Stimulated activated naive CD4-positive, alpha-beta T cell treated with Interleukin-2 at 50 U/mL for 16 hours (primary cell): ENCODE results near the gene RITA1.
"Not testable (repeated sequence)": the region's sequence is repeated elsewhere in the genome, so short reads cannot be mapped to it uniquely, and the experiment has no call there.

Experiments
- DNase-seq: peaks from one replicate; lab custom pipeline; 2025; lab: John Stamatoyannopoulos, UW

Gene RITA1

DNA sequence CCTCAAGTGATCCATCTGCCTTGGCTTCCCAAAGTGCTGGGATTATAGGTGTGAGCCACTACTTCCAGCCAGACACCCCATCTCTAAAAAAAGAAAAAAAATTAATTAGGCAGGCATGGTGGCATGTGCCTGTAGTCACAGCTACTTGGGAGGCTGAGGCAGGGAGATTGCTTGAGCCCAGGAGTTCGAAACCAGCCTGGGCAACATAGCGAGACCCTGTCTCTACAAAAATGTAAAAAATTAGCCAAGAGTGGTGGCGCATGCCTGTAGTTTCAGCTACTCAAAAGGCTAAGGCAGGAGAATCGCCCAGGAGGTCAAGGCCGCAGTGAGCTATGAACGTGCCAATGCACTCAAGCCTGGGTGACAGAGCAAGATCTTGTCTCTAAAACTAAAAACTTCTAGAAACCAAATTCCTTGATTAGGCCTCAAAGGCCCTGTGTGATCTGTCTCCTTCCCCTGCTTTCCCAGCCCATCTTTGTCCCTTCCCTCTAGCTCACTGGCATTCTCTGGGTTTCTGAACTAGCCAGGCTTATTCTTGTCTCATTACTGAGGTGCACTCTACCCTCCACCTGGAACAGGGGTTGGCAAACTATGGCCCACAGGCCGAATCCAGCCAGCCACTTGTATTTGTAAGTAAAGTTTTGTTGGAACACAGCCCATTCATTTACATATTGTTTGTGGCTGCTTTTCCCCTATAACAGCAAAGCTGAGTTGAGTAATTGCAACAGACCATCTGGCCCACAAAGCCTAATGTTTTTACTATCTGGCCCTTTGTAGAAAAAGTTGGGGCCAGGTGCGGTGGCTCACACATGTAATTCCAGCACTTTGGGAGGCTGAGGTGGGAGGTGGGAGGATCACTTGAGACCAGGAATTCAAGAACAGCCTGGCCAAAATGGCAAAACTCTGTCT, 18.6 kb downstream of the RITA1 start:
- no peak for DNase-seq

DNA sequence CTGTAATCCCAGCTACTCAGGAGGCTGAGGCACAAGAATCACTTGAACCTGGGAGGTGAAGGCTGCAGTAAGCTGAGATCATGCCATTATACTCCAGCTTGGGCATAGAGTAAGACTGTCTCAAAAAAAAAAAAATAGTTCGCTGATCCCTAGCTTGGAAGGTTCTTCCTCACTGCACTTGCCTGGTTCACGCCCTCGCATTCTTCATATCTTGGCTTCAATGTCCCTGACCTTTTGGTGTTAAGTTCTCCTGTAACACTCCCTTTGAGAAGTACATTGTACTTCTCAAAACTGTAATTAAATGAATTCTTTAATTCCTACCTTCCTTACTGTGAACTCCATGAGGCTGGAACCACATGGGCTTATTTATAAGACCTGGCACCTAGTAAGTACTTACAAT, 19.3 kb downstream of the RITA1 start:
- no peak for DNase-seq

DNA sequence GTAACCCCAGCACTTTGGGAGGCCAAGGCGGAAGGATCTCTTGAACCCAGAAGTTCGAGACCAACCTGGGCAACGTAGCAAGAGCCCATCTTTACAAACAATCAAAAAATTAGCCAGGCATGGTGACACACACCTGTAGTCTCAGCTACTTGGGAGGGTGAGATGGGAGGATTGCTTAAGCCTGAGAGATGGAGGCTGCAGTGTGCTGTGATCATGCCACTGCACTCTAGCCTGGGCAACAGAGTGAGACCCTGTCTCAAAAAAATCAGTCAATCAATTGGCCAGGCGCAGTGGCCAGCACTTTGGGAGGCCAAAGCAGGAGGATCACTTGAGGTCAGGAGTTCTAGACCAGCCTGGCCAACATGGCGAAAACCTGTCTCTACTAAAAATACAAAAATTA, 21.3 kb downstream of the RITA1 start:
- not testable (repeated sequence) for DNase-seq

DNA sequence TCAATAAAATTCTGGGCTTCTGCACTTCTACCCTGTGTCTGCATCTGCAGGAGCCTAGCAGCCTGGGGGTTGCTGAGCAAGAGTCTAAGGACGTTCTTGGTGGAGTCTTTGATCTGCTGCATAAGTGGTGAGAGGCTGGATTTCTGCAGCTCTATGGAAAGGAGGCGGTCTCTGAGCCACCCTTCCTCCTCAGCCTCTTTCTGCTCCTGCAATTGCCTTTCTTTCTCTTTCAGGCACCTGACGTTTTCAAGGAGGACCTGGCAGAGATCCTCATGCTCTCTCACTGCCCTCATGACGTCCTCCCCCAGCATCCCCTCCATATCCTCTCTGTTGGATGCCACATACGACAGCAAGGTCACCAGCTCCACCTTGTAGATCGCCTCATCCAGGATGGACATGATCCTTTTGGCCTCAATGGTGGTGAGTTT, 22.1 kb downstream of the RITA1 start:
- DNase-seq: no peak

DNA sequence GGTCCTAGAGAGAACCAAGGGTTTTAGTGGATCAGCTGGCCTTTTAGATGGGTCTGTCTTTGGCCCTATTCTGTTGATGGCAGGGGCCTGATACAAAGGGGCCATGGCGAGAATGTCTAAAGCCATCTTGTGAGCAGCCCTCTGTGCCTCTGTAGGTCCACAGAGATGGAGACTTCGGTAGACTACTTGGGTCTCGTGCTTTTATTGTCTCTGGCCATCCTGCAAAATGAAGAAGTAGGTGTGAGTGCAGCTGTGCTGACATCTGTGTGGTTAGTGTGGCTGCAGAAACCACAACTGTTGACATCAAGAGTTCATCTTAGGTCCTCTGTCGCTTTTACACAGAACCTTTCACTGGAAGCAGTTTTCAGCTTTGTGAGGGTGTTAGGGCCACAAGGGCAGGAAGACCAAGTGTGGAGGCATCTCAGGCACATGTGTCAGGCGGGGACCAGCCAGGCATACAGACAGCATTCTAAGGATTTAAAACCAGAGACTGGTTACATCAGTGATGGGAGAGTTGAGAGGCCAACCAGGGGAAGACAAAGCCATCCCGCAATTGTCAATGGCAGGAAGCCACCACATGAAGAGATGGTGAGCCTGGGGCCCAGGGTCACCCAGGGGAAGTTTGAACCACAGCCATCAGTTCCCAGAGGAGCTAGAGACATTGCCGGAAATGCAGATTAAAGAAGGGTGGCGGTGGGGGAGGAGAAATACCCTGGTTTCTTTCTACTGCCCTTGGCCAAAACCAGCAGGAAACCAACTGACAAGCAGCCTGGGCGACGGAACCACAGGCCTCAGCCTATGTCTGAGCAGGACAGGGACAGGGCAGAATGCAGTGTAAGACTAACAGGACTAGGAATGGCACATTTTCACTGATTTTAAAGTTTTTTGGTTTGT, 22.8 kb downstream of the RITA1 start:
- peak; percentile 13 for DNase-seq

DNA sequence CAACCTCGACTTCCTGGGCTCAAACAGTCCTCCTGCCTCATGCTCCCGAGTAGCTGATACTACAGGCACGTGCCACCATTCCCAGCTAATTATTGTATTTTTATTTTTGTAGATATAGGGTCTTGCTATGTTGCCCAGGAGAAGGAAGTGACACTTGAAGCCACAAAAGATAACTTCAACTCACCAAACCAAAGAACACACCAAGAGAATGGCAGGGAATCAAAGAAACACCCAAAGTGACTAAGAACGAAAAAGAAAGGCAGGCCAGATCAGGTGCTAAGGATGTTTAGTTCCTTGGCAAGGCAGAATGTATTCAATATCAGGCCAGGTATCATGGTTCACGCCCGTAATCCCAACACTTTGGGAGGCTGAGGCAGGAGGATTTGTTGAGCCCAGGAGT, 25.6 kb downstream of the RITA1 start:
- DNase-seq: no peak

DNA sequence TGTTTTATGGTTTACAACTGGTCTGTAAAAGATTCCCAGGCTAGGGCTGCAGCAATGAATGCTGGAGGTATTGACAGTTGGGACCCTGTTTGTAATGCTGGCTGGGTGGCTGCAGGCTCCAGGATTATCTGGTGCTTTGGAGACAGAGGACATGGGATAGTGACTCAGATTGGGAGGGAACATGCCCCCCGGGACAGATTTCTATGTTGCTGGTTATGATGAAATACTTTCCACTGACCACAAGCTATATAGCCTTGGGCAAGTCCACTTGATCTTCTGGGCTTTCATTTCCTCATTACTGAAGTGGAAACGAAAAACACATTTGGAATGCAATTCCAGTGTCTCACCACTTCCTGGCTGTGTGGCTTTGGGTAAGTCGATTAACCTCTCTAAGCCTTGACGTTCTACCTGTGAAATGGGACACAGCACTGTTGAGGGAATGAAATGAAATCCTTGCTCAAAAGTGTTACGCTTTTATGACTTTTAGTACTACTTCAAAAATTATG, 29.4 kb downstream of the RITA1 start:
- no peak for DNase-seq

DNA sequence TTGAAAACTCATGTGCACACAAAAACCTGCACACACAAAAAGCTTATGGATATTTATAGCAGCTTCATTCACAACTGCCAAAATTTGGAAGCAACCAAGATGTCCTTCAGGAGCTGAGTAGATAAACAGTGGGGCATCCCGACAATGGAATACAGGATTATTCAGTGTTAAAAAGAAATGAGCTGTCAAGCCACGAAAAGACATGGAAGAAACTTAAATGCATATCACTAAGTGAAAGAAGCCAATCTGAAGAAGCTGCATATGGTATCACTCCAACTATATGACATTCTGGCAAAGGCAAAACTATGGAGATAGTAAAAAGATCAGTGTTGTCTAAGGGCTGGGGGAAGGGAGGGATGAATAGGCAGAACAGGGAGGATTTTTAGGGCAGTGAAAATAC, 30.5 kb downstream of the RITA1 start:
- no peak for DNase-seq

DNA sequence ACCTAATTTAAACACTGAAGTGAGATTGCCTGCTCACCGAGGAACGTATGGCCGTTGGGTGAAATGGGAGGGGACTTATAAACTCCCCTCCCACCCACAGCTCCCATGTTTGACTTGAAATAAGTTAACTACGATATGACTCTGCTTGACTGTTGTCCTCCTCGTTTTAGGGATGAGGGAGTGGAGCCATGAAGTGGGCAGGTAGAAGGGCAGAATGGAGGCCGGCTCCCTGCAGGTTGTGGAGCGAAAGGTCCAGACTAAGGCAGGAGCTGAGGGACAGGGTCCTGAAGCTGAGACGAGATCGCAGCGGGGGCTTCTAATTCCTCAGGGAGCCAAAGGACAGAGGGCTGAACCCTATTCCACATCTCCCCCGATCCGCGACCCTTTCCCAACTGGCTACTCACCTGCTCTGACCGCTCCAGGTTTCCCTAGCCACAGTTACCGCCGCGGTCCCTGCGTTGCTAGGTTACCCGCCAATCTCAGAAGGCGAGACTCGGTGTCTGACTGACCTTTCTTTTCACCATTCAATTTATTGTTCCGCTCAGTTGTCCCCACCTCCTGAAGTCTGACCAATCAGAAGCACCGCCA, 35.2 kb downstream of the RITA1 start:
- DNase-seq: no peak

DNA sequence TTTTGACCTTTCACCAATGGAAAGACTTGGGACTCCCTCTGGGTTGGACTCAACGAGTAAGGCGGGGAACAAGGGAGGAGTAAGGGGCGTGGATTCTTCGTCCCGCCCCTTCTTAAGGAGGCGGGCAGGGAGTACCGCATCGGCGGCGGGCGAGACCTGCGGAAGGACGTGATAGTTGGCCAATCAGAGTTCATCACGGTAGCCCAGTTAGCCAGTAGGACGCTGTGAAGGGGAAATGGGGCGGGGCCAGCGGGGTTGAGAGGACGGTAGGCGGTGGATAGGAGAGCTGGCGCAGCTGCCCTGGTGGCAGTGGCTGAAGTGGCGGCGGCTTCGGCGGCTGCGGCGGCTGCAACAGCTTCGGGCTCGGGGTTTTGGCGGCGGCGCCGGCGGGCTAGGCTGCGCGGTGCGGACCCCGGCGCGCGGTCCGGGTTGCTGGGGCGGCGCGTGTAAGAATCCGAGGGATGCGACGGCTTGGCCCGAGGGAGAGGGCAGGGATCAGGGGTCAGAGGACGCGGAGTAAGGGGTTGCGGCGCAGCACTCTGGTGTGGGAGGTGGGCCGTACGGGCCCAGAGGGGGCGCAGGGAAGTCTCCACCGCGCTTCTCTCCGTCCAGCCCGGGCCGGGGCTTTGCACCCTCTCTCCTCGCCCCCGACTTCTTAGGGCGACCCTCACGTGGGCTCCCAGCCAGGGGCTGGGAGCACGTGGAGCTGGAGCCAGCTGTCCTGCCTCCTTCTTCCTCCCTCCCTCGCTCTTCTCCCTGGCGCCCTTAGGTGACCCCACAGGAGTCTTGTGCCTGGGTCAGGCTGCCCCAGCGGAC, 35.9 kb downstream of the RITA1 start, which contains the start of gene TPCN1:
Gene TPCN1, plus strand, starts transcription at position 284 of the 816 bp plus-strand sequence. CDS start 5,389 bp downstream, outside the sequence.
- peak; percentile 100 for DNase-seq

DNA sequence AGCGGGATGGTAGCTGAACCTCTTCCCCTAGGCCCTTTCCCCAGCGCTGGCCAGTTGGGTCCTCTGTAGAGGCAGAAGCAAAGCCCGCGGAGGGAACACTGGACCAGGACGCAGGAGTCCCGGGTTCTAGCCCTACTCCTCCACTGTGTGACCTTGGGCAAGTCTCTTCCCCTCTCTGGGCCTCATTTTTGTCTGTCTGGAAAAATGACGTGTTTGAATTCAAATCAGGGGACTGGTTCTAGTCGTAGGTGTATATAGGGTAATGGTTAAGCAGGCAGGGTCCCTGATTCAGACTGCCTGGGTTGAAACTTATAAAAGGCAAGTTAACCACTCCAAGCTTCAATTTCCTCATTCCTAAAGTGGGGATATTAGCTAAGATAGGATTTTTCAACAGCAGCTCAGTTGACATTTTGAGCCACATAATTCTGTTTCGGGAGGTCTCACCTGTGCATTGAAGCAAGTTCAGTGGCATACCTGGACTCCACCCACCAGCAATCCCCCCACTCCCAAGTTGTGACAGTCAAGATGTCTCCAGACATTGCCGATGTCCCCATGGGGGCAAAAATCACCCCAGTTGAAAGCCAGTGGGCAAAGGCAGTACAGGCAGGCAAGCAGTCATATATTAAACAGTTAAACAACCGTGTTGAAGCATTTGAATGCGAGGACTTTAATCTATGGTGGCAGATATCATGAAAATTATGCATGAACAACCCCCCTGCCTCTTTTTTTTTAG, 36.6 kb downstream of the RITA1 start:
- DNase-seq: no peak

DNA sequence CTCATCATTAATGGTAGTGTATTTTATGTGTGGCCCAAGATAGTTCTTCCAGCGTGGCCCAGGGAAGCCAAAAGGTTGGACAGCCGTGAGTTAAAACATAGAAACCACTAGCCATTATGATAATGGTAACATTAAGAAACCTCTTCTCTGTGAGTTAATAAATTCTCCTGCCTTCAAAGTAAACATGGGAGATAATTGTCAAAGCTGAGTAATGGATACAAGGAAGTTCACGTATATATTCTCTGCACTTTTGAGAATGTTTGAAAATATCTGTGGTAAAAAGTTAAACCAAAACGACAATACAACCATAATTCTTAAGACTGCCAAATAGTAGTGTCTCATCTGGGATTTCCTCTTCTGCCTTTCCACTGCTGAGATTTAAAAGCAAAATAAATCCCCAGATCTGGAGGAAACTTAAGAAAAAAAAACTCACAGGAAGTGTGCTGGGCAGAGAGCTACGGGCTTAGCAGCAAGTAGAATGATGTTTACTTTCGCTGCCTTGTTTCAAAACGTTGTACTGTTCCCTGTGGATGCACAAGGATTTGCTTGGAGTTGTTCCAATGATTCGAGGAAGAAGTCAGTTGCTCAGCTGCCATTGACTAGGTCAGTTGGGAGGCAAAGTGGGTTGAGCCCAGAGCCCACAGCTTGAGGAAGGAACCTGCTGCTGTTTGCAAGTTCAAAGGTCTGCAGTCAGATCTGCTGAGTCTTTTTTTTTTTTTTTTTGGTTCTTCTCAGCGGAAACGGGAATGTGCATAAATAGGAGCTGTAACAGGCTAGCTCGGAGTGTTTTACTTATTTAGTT, 37.4 kb downstream of the RITA1 start:
- DNase-seq: no peak

DNA sequence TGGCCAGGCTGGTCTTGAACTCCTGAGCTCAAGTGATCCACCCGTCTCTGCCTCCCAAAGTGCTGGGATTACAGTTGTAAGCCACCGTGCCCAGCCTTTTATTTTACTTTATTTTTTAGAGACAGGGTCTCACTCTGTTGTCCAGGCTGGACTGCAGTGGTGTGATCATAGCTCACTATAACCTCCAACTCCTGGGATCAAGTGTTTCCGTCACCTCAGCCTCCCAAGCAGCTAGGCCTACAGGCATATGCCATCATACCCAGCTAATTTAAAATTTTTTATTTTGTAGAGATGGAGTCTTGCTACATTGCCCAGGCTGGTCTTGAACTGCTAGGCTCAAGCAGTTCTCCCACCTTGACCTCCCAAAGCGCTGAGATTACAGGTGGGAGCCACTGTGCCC, 39.4 kb downstream of the RITA1 start:
- no peak for DNase-seq

DNA sequence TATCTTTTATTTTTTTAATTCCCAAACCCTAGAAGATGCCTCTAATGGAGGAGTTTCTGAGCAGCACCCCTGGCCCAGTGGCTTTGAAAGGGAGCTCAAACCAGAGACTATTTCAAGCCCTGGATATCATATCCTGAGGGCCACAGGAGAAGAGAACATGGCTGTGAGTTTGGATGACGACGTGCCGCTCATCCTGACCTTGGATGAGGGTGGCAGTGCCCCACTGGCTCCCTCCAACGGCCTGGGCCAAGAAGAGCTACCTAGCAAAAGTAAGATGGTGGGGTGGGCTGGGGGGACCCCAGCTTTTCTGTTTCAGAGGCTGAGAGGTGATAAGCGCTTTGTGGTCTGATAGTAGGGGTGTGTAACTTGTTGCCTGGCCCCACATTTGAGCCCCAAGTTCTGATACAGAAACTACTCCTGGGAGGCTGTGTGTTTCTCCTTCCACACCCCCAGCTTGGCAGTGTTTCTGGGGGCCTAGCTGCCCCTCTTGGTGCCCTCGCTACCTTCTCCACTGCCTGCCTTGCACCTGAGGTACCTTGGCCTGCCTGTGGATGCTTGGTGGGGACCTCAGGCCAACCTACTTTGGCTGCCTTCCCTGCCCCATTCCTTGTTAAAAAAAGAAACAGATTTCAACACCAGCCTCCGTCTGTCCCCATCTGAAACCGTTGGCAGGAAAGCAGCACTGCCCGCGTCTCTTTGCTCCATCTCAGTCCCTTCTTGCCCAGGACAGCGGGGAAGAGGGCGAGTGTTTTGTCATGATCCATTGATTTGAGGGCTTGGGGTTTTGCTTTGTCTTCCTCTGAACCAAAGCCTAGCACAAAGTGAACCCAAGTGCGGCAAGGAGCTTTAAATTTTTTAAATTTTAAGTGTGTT, 41.4 kb downstream of the RITA1 start:
- DNase-seq: no peak

DNA sequence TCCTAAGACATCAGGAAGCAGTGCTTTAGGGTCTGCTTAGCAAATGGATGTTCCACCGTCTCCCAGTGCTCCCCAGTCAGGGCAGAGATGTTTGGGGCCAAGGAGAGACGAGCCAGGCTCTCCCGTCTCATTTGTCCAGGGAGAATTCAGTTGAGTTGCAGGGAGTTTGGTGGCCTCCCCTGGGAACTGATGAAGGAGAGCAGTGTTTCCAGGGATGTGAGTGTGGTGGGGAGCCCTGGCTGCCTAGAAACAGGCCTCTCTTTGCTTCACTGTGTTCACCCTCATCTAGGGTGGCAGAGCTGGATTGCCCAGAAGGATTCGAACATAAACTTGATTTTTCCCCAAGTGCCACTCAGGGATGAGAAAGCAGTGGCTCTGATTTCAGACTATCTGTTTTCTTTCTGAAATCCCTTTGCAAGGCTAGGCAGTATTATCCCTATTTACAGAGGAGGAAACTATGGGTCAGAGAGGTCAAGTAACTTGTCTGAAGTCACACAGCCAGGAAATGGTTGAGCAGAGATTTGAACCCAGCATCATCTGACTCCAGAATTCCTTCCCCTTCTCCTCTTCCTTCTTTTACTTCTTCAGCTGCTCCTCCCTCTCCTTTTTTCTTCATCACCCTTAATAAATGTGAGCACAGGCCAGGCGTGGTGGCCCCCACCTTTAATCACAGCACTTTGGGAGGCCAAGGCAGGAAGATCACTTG, 42.3 kb downstream of the RITA1 start:
- DNase-seq: no peak

DNA sequence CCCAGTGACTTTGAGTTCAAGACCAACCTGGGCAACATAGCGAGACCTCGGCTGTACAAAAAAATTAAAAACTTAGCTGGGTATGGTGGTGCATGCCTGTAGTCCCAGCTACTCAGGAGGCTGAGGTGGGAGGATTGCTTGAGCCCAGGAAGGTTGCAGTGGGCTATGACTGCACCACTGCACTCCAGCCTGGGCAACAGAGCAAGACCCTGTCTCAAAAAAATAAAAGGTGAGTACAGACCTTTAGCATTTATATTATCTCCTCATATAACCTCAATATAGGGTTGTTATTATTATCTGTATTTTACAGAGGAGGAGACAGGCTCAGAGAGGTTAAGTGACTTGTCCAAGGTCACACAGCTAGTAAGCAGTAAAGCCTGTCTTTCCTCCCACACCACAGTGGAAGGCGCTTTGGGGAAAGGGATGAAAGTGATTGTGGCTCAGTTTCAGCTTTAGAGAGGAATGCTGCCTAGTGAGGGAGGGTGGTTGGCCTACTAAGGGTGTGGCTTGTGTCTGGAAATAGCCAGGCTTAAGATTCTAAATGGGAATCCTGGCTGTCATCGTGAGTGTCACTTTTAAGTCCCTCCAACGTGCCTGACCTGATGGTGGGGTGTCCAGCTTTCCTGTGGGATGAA, 43.0 kb downstream of the RITA1 start:
- no peak for DNase-seq
